A172 (cell line): Measurements from ENCODE around the gene ACP4. TPM values are rescaled to one million over a fixed set of nuclear protein-coding genes. Genes with fewer than 3 reads are reported as not detected.
"Not testable (repeated sequence)": the region's sequence is repeated elsewhere in the genome, so short reads cannot be mapped to it uniquely, and the experiment has no call there.

Experiments used
- DNase-seq: peaks from one replicate; pipeline ENCODE4 v3.0.0-alpha.2; 2015; ENCODE audit warnings: low spot score
- total RNA-seq: library from RNA; depleted of rRNA; stranded (reverse); fragments of >200 nt; shearing (Covaris generic); gene quantifications from 2 replicates; pipeline ENCODE4 v1.2.3, GENCODE V29; 2014; rRNA removed

Gene ACP4, protein sequence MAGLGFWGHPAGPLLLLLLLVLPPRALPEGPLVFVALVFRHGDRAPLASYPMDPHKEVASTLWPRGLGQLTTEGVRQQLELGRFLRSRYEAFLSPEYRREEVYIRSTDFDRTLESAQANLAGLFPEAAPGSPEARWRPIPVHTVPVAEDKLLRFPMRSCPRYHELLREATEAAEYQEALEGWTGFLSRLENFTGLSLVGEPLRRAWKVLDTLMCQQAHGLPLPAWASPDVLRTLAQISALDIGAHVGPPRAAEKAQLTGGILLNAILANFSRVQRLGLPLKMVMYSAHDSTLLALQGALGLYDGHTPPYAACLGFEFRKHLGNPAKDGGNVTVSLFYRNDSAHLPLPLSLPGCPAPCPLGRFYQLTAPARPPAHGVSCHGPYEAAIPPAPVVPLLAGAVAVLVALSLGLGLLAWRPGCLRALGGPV
- total RNA-seq, result not detected in 2 replicates

- DNase-seq, result no peak
These were observed at the start of gene ACP4 for GRCh38 chr19:50790396-50790795. Gene ACP4 (plus strand): TSS chr19:50790415. CDS start chr19:50790415, 0 bp downstream.

- DNase-seq, result no peak
These were observed 48.9 kb upstream of the ACP4 start for GRCh38 chr19:50741179-50741933.

- no peak for DNase-seq
These were observed 46.7 kb upstream of the ACP4 start for GRCh38 chr19:50743537-50743936.

DNA sequence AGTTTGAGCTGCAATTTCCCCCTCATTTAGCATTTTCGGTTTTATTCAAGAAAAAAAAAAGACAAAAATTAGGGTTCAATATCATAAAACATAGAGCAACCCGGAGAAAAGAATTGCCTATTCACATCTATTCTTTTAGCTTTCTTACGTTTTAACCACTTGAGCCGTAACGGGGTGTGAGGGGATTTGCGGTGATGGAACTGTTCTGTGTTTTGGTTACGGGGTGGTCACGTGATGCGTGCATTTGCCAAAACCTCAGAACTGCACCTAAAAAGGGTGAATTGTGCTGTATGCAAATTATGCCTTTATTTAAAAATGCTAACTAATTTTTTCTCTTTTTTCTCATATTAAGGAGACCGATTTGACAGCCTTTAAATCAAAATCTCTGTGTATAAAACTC, 45.0 kb upstream of the ACP4 start:
- DNase-seq, result no peak

DNA sequence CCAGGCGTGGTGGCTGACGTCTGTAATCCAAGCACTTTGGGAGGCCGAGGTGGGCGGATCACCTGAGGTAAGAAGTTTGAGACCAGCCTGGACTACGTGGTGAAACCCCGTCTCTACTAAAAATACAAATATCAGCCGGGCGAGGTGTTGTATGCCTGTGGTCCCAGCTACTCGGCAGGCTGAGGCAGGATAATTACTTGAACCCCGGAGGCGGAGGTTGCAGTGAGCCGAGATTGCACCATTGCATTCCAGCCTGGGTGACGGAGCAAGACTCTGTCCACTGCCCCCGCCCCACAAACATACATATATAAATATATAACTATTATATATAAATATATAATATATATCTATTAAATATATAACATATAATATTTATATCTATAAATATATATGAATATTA, 43.1 kb upstream of the ACP4 start:
- not testable (repeated sequence) for DNase-seq

- no peak for DNase-seq
These were observed 40.7 kb upstream of the ACP4 start for GRCh38 chr19:50749490-50749889.

DNA sequence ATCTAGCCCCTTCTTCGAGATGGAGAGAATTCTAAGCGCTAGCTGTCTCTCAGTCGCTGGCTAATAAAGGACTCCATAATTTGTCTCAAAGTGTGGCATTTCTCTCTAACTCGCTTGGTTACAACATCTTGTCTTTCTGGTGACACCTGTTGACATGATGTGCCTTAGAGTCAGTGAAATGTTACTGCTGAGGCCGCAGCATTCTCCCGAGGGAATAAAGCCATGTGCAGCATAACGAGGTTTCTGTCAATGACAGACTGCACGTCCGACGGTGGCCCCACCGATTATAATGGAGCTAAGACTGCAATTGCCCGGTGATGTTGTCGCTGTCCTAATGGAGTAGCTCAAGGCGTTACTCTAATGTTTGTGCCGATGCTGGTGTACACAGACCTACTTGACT, 40.2 kb upstream of the ACP4 start:
- no peak for DNase-seq

- no peak for DNase-seq
These were observed 36.3 kb upstream of the ACP4 start for GRCh38 chr19:50753879-50754278.

GRCh38 chr19:50756244-50756643, 34.0 kb upstream of the ACP4 start:
- DNase-seq, result peak; percentile 36

- not testable (repeated sequence) for DNase-seq
These were observed 32.6 kb upstream of the ACP4 start for GRCh38 chr19:50757624-50758023.

DNA sequence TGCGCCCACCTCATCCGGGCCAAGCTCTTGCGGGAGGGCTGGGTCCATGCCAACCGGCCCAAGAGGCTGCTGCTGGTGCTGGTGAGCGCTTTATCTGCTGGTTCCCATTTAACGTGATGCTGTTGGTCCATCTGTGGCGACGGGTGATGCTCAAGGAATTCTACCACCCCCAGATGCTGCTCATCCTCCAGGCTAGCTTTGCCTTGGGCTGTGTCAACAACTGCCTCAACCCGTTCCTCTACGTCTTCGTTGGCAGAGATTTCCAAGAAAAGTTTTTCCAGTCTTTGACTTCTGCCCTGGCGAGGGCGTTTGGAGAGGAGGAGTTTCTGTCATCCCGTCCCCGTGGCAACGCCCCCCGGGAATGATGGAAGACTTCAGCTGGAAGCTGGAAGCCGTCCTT, 31.1 kb upstream of the ACP4 start:
- not testable (repeated sequence) for DNase-seq

DNA sequence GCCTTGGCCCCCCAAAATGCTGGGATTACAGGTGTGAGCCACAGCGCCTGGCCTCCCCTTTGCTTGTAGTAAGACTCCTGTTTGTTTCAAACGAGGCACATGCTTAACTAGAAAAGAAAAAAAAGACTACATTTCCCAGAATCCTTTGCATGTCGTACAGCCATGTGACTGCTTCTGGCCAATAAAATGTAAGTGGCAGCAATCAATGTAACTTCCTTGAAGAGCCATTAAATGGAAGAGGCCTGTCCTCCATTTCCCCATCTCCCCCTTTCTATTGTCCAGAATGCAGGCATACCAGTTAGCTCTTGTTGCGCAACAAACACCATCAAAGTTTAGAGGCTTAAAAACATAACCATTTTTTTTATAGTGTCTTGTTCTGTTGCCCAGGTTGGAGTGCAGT, 30.3 kb upstream of the ACP4 start:
- peak; percentile 63 for DNase-seq

DNA sequence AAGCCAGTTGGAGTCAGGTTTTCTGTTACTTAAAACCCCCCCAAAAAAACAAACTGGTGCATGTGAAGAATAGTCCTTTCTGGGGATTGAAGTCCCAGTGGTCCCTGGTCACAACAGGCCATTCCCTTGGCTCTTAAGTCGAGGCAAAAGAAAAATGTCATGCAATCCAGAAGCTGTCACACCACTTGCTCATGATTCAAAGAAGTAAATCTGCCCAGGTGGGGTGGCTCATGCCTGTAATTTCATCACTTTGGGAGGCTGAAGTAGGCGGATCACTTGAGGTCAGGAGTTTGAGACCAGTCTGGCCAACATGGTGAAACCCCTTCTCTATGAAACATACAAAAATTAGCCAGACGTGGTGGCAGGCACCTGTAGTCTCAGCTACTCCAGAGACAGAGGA, 28.7 kb upstream of the ACP4 start:
- not testable (repeated sequence) for DNase-seq

- not testable (repeated sequence) for DNase-seq
These were observed 26.7 kb upstream of the ACP4 start for GRCh38 chr19:50763521-50763920.

DNA sequence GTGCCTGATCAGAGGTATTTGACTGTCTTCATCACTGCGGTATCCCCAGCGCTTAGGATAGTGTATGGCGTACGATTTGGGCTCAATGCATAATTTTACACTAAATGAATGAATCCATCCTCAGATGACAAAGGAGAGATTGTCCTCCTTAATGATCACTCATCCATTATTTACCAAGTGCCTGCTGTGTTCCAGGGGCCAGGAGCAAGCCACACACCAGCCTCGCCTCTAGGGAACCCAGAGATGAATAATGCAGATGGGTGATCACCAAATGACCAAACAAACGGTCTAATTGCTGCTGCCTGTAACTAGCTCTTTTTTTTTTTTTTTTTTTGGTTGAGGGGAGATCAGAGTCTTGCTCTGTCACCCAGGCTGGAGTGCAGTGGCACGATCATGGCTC, 25.8 kb upstream of the ACP4 start:
- no peak for DNase-seq

DNA sequence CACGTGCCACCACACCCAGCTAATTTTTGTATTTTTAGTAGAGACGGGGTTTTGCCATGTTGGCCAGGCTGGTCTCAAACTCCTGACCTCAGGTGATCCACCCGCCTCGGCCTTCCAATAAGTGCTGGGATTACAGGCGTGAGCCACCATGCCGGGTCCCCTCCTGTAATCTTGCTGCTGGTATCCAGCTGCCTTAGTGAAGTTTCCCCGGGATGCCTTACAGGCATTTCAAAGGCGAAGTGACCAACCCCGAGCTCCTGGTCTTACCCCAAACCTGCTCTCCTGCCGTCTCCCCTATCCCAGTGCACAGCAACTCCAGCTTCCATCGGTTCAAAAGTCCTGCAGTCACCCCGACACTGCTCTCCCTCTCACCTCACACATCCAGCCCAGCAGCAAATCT, 23.5 kb upstream of the ACP4 start:
- not testable (repeated sequence) for DNase-seq

DNA sequence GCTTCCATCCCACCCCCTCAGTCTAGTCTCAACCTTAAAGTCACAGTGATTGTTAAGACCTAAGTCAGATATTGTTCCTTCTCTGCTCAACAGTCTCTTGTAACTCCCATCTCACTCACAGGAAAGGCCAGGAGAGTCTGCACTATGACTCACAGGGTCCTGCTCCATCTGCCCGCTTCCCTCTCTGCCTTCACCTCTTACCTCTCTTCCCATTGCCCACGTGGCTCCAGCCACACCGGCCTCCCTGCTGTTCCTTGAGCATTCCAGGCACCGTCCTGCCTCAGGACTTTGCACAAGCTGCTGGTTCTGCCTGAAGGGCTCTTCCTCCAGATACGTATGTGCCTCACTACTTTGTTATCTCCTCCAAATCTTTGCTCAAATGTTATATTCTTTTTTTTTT, 23.0 kb upstream of the ACP4 start:
- DNase-seq, result peak; percentile 60

DNA sequence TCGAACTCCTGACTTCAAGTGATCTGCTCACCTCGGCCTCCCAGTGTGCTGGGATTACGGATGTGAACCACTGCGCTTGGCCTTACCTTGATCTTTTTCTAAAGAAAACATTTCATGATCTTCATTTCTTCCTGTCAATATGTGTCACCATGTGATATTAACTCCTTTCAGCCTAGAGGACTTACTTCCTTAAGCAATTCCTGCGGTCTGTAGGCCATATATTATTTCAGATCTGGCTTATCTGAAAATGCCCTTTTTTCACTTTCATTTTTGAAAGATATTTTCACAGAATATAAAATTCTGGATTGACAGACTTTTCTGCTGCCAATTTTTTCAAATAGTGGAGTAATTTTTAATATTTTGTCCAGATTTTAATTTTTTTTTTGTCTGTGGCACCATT, 21.9 kb upstream of the ACP4 start:
- no peak for DNase-seq

DNA sequence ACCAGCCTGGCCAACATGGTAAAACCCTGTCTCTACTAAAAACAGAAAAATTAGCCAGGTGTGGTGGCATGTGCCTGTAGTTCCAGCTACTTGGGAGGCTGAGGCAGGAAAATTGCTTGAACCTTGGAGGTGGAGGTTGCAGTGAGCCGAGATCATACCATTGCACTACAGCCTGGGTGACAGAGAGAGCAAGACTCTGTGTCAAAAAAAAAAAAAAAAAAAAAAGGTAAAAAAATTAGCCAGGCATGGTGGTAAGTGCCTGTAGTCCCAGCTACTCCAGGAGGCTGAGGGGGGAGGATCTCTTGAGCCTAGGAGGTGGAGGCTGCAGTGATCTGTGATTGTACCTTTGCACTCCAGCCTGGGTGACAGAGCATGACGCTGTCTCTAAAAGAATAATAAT, 20.1 kb upstream of the ACP4 start, which contains the start of gene GPR32:
GPR32 (plus strand) TSS at position 301 of the 400 bp plus-strand sequence. CDS start 137 bp downstream, outside the sequence.
- DNase-seq, result not testable (repeated sequence)

DNA sequence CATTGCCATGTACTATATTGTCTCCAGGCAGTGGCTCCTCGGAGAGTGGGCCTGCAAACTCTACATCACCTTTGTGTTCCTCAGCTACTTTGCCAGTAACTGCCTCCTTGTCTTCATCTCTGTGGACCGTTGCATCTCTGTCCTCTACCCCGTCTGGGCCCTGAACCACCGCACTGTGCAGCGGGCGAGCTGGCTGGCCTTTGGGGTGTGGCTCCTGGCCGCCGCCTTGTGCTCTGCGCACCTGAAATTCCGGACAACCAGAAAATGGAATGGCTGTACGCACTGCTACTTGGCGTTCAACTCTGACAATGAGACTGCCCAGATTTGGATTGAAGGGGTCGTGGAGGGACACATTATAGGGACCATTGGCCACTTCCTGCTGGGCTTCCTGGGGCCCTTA, 19.3 kb upstream of the ACP4 start:
- no peak for DNase-seq

DNA sequence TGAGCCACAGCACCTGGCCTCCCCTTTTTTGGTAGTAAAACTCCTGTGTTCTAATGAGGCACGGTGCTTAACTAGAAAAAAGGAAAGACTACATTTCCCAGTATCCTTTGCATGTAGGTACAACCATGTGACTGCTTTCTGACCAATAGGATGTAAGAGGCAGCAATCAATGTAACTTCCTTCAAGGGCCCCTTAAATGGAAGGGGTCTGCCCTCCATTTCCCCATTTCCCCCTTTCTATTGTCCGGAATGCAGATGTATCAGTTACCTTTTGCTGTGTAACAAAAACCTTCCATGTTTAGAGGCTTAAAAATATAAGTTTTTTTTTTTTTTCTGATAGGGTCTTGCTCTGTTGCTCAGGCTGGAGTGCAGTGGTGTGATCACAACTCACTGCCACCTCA, 17.7 kb upstream of the ACP4 start:
- peak; percentile 35 for DNase-seq

DNA sequence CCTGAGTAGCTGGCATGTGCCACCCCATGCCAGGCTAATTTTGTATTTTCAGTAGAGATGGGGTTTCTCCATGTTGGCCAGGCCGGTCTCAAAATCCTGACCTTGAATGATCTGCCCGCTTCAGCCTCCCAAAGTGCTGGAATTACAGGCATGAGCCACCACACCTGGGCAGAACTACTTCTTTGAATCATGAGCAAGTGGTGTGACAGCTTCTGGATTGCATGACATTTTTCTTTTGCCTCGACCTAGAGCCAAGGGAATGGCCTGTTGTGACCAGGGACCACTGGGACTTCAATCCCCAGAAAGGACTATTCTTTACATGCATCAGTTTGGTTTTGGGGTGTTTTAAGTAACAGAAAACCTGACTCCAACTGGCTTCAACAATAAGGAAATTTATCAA, 17.3 kb upstream of the ACP4 start:
- DNase-seq, result not testable (repeated sequence)

DNA sequence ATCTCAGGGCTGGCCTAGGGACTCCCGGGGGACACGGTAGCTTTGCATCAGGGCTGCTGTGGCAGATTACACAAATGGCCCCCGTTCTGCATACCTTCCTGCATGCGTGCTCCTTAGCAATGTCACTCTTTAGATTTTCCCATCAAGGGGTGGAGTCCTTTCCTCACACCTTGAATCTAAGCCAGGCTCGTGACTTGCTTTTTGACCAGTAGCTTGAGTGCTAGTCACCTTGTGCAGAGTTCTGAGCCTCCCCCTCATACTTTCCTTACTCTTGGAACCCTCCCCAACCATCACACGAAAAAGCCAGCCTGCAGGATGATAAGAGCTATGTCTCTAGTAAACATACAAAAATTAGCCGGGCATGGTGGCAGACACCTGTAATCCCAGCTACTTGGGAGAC, 16.8 kb upstream of the ACP4 start:
- DNase-seq, result not testable (repeated sequence)
